GM18858 (cell line): Measurements from ENCODE around the gene SNAP25.

ENCODE experiments used
- ATAC-seq: cut with Tn5 transposase; IDR thresholded peaks from one replicate; pipeline ENCODE4 v1.9.1; 2021; ENCODE audit not compliant: unreplicated experiment

SNAP25 gene

DNA sequence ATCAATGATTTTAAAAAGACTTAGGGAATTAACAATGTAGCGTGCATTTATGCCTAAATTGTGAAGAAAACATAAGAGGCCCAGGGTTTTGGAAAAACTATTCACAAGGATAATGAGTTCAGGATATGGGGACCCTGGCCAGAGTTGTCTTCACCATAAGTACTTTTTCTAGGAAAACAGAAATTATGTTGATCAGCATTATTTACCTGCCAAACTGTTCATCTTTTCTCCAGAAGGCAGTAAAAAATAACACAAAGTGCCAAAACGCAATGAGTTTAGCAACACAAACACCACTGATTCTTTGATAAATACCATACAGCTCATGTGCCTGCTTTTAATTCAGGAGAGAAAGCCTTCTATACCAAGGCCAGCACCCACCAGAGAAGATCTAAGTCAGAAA is 43.1 kb downstream of the SNAP25 start:
- ATAC-seq, result no peak

GRCh38 chr20:10263385-10264165 is 44.9 kb downstream of the SNAP25 start:
- no peak for ATAC-seq

DNA sequence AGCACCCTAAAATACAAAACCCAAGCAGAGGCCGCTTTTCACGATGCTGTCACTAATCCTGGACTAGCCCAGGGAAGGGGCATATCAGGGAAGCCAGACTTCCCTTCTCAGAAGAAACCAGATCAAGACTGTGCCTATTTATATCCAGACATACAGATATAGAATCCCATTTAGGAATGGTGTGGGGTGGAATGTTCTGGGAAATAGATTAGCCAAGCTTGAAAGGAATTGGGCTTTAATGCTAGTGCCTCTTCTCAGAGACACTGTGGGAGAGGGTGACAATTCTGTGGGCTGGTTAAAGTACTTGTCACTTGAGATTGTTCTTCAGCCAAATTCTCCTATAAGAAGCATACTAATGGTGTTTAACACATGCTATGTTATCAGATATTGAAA is 45.5 kb downstream of the SNAP25 start:
- ATAC-seq, result no peak

GRCh38 chr20:10268636-10269035 is 50.0 kb downstream of the SNAP25 start:
- ATAC-seq, result no peak

- ATAC-seq, result no peak
Observed at GRCh38 chr20:10270630-10271029, 52.0 kb downstream of the SNAP25 start.

DNA sequence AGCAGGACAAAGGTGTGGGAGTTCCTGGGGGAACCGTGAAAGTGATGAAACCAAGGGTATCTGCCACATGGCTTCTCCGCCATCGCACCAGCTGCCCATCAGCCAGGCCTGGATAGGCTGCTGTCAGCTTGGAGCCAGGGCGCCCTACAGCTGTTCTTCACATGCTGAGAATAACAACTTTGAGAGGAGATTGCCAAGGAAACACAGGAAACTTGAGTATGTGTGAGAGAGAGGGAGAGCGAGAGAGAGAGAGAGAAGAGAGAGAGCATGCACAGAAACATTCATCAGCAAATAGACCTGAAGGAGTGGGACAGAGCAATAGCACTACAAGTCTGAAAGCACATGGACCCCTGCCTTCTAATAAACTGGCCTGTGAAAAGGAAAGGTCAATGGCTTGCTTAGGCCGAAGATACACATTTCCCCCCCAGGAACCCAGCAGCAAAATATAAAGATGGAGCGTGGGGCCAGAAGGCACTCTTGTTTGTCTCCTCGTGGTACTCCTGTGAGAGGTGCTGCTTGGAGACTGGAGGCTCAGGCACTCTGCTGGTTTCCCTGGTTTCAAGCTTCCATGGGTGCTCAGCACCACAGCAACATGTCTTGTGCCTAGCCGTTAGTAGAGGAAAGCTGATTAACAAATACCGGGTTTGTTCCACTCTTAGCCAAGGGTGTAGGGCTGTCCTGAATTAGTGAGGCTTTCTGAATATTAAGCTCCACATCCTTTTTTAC is 53.0 kb downstream of the SNAP25 start:
- no peak for ATAC-seq

- ATAC-seq, result no peak
Observed at GRCh38 chr20:10276878-10277580, 58.4 kb downstream of the SNAP25 start.

DNA sequence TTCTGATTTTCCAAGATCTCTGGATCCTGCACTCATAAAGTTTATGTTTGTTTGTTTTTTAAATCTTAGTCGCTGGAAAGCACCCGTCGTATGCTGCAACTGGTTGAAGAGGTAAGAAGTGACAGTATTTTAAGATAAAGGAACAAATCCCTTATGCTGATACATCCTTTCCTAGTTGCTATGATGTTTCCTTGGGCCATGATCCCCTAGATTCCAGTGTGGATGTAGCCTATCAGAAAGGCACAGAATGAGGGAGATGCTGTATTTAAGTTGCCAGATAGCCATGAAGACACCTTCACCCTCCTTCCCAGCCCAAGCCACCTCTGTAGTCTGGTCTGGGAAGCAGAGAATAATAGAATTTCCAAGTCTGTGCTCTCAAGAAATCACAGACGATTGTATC is 59.0 kb downstream of the SNAP25 start:
- ATAC-seq, result no peak

GRCh38 chr20:10278412-10278811 is 59.8 kb downstream of the SNAP25 start:
- no peak for ATAC-seq

DNA sequence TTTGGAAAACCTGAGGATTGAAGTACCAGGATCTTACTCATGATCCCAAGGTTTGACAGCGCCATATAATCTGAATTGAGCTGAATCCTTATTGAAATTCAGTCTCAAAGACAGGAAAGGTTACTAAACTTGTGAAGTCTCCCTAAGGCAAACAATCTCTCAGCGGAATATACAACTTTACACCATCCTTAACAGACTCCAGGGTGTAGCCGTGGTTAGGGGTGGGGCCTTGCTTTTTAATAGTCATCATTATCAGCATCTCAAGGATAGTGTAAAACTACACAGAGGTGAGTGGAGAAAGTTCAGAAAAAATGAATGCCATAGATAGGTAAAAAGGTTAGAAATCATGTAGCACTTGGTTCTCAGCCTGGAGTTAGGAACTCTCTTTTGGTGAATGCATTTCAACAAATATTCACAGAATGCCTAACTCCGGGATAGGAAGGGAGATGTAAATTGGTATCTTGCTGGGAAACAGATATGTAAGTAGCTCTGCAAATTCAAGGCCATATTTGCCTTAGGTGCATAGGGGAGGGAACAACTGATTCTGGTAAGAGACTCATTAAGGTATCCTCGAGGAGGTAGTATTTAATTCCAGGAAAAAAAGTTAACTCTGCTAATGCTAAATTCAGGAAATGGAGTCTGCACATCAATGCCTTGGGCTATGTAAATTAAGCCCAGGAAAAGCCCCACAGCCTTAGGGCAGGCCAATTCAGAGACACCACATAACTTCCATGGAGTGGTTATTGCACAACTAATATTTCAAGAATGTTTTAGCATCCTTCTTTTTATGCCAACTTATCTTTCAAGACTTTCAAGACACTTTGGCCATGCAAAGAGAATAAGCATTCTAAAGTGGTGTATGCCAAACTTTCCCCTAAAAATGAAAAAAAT is 61.6 kb downstream of the SNAP25 start:
- no peak for ATAC-seq

DNA sequence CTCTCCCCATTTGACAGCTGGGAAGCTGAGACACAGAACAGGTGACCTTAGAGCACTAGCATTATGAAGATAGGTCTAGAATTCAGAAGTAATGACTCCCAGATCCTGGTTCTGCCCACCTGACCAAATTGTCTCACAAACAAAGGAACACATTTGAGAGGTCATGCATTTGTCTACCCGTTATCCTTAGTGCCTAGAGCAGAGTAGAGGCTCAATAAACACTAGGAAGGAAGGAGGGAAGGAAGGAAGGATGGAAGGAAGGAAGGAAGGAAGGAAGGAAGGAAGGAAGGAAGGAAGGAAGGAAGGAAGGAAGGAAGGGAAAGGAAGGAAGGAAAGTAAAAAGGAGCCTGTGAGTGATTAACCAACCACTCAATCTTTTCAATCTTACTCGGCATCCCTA is 63.3 kb downstream of the SNAP25 start:
- no peak for ATAC-seq

- no peak for ATAC-seq
Observed at GRCh38 chr20:10282979-10283456, 64.4 kb downstream of the SNAP25 start.

DNA sequence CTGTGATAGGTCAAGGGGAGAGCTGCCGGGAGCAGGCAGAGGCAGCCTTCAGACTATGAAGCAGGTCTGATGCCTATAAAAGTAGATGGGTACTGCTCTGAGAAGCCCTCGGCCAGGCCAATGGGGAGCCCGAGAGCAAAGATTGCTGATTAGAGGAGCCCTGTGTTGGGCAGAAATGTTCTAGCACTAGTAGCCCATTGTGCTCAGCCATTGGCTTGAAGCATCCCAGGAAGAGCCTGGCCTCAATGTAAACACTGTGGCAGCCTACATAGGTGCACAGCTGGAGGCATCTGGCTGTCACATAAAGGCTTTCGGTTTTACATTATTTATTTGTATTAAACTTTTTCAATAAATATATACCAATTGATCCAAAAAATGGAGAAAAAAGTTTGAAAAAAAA is 67.7 kb downstream of the SNAP25 start:
- ATAC-seq, result no peak

GRCh38 chr20:10288421-10288820 is 69.8 kb downstream of the SNAP25 start:
- ATAC-seq, result no peak

- no peak for ATAC-seq
Observed at GRCh38 chr20:10288954-10289646, 70.5 kb downstream of the SNAP25 start.

- ATAC-seq, result no peak
Observed at GRCh38 chr20:10291568-10292248, 73.1 kb downstream of the SNAP25 start.

GRCh38 chr20:10297223-10297622 is 78.6 kb downstream of the SNAP25 start:
- ATAC-seq, result no peak

- ATAC-seq, result no peak
Observed at GRCh38 chr20:10297684-10298240, 79.1 kb downstream of the SNAP25 start.
